ENCODE measurements around the gene TNKS2. TPM values are rescaled to one million over a fixed set of nuclear protein-coding genes. Genes with fewer than 3 reads are reported as not detected.
A peak's percentile ranks its signal among the peaks of the same experiment; 100 is the strongest.
"Not testable (repeated sequence)": the region's sequence is repeated elsewhere in the genome, so short reads cannot be mapped to it uniquely, and the experiment has no call there.

TNKS2 gene
- total RNA-seq, 1 donor from 2014 or later: 54.0 TPM

DNA sequence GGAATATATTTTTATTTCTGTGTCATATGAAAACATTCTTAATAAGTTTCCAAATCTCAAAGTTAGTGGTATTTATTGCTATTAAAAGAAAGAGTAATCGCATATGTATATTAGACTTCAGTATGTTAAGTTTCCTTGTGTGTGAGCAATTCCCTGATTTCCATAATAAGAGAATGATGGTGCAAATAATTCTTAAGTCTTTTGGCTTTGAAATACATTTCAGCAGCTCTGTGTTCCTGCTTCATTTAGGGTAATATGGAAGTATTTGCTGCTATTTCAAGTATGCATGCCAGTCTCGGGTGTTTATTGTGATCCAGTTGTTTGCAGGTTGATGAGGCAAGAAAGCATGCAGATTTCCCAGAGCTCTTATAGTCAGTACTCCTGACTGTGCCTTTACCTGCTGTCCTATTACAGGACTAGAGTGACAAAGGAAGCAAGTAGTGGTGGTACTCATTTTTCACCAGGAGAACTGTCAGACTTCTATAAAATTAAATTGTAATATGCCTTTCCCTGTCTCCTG is 67.4 kb downstream of the TNKS2 start:
- no peak for DNase-seq (ENCODE audit: low read depth, low spot score)

DNA sequence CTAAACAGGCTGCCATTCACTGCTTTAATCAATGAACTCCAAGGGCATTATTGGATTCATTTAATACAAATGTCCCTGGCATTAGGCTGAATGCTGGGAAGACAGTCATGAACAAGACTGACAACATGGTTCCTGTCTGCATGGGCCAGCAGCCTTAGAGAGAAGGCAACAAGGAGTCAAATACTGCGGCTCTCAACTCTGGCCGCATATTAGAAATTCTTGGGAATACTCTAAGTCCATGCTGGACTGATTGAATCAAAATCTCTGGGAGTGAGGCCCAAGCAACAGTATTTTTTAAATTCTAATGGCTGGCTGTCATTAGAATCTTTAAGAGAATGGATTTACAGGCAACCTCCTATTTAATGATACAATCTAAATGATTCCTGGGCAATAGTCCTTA is 76.9 kb downstream of the TNKS2 start:
- no peak for DNase-seq (ENCODE audit: low read depth, low spot score)

DNA sequence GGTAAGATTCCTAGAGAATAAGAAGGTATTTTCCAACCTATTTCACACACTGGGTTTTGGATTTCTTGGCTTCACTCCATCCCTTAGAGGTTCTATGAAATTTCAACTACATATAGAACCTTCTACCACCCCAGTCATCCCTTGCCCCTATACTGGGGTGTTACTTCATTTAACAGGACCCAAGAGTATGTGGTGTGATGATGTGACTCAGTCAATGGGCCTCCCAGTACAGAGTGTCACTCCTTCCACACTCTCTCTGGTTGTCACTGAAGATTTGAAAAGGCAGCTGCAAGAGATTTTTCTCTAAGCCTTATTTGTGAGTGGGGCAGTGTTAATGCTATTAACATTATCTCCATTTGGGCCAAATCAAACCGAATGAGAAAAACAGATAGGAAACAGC is 77.6 kb downstream of the TNKS2 start:
- DNase-seq (ENCODE audit: low read depth, low spot score): no peak

DNA sequence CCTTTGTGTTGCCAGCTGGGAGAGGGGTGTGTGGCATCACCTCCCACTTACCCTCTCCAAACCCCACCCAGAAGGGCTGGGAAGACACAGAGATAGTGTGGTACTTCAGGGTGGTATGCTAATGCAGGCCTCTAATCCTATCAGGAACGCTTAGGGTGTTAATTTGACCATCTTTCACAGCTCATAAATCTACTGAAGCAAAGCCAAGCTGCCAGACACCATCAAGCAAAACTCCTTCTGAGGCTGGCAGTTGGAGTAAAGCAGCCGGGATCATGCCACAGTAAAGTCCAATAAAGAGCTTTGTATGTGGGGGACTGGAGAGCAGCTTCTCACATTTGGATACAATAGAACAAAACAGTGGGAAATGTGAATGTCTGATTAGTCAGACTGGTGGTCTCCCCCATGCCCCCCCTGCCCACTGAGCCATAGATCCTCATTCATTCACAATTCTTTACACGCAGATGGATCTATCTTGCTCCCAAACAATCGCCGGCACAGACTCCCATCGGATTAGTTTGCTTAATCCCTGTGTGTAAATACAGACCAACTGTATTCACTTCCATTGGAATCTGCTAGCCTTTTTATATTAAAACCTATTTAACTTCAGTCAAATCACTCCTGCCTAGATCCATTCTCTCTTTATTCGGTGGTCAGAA is 81.4 kb downstream of the TNKS2 start:
- DNase-seq (ENCODE audit: low read depth, low spot score): no peak

DNA sequence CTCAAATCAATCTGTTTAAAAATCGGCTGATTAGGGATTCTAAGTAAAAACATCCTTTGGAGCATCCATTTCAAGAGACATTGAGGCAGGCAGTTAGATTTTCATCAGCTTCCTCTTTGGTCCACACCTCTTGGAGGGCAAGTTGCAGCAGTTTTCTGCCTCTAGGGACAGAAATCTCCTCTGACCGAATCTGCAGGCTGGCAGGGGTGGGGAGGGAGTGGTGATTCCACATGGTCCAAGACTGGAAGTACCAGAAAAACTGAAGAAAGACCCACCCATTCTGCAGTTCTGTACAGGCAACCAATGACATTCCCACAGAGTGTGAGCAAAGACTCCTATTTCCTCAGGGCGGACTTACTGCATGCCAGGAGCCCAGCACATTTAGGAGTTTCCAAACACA is 82.1 kb downstream of the TNKS2 start:
- DNase-seq (ENCODE audit: low read depth, low spot score): no peak

DNA sequence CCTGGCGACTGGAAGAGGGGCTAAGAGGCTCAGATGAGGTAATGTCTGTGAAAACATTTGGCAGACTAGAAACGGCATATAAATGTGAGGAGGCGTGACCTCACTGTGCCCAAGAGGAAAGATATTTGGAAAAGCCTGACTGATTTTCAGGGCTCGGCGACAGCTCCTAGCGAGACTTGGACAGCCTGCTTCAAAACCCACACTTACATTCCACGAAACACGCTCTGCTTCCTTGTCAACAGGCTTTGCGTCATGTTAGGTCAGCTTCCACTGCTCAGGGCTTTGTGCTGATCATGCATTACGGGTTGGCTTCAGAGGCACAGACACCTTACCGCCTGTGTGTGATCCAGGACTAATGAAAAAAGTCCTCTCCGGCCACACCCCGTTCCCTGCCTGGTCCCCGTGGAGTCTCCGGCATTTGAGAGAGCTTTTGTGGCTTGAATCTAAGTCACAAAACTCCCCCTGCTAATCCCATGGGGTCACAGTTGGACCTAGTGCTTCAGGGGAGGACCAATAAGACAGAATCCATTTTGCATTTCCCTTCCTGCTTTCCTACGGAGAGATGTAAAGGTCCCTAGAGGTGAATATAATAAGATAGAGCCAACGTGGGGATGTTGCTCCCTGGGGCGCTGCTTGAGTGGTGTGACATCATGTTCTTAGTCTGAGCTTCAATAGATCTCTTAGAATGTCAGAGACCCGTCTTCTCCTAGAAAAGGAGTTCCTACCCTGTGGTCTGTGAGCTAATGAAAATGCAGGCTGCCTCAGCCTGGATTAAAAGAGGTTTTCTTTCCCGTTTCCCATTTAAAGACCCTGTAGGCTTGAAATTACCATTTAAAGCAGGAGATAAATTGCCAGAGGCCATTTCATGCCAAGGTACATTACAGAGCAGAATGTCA is 85.6 kb downstream of the TNKS2 start:
- DNase-seq (ENCODE audit: low read depth, low spot score): no peak

DNA sequence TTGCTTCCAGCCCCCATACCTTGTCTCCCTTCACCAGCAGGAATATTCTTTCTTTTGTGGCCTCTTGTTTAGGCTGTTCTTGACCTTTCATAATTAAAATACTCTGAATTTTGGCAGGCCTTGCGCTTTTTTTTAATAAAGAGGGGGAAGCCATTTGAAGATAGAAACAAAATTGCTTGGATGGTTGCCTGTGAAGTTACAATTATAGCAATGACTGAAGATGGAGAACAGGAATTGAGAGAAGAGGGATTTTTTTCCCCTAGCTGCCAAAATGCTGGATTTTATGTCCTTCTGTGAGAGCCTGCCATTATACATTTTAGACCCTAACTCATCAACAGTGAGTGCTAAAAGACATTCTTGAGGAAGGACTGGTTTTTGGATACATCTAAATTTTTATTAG is 86.3 kb downstream of the TNKS2 start:
- DNase-seq (ENCODE audit: low read depth, low spot score): no peak

DNA sequence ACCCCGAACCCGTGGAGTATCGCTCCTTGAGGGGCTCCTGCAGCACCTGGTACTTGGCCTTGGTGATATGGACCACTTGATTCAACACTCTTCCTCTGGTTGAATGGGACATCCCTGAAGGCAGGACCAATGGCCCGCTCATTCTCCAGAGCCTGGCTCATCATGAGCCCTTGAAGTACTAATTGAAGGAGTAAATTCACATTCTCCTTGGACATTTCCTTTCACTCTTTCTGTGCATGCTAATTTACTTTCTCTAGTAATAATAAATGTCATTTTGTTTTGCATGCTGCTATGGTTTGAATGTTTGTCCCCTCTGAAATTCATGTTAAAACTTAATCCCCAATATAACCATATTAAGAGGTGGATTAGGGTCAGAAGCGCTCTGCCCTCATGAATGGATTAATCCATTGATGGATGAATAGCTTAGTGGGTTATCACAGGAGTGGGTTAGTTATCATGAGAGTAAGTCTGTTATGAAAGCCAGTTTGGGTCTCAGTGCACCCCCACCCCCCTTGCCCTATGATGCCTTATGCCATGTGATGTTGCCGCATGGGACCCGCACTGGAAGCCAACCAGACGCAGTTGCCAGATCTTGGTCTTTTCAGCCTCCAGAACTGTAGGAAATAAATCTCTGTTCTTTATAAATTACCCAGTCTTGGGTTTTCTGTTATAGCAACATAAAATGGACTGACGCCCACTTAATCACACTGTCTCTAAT is 87.3 kb downstream of the TNKS2 start:
- no peak for DNase-seq (ENCODE audit: low read depth, low spot score)

DNA sequence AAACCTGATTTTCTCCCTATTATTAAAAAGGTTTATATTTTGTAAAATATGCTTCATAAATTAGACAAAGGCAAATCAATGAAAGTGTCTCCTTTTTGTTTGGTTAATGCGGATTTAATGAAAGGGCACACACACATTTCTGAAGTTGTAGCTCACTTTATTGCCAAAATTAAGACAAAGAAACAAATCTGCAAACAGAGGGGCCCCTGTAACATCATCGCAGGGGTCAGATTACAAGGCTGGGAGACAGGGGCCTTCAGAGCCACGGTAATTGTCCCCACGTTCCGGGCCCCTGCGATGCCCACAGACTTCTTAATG is 88.7 kb downstream of the TNKS2 start:
- no peak for DNase-seq (ENCODE audit: low read depth, low spot score)

DNA sequence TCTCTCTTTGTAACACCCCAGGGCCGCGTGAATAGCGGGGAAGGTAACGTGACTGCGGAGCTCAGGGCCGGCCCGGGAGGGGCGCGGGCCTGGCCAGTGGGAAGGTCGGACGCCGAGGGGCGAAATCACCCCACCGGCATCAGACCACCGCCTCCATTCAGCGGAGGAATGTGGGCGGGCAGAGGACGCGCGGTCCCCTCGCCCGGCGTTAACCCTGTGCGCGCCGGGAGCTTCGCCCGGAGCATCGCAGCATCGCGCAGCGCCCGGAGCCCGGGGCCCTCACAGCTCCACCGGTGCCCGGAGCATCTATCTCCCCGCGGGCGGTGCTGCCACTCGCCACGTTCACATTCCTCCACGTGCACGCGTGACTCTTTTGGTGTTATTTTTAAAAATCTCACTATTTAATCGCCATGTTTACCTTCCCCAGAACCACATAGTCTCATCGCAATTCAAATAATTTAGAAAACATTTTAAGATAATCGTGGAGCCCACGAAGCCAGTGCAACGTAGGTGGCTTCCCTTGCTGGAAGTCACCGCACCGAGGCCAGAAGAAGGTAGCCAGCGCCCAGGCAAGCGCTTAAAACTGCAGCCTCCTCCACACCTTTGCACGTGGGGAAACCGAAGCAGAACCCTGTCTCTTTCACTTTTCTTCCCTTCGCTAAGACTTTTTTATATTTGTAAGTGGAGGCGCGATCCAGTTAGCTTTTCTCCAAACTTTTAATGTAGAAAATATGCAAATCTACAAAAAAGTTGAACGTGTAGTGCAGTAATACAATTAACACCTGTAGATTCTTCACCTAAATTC is 89.2 kb downstream of the TNKS2 start:
- DNase-seq (ENCODE audit: low read depth, low spot score): no peak

DNA sequence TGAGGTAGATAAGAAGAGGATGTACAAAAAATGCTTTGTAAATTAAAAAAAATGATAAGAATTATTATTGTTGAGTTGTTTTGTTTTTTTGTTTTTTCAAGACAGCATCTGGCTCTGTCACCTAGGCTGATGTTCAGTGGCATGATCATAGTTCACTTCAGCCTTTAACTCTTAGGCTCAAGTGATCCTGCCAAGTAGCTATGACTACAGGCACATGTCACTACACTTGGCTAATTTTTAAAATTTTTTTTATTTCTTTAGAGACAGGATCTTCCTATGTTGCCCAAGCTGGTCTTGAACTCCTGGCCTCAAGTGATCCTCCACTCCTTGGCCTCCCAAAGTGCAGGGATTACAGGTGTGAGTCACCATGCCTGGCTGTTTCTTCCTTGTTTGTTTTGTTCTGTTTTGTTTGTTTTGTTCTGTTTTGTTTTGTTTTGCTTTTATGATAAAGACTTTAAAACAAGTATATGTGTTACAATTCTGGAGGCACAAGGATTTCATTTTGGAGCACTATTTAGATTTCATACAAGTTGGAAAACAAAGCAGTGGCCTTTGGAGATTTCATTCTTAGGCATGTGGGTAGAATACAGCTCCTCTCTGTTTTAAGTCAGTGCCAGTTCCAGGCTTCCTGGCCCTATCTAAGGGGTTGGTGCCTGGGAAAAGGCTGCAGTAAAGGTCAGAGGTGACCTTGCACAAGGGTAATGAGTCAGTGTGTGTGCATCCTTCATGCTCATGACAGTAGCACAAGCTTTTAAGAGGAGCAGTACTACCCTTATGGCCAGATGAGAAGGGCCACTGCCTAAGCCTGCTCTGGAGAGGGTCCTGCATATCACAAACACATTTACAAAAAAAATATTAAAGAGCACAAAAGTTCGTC is 93.1 kb downstream of the TNKS2 start:
- peak; percentile 44 for DNase-seq (ENCODE audit: low read depth, low spot score)

DNA sequence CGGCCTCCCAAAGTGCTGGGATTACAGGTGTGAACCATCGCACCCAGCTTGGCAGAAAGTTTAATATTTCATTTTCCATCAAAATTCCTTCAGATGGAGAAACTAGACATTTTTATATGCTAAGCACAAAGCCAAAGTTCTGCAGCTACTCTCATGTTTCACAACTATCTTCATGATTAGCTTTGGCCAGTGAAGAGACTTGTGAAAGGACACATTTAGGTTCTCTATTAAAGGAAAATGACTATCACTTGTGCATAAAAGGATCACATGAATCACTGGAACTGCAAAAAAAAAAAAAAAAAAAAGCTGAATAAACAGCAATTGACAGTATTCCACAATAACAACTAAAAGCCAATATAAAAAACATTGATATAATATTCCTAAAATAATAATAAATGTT is 94.8 kb downstream of the TNKS2 start:
- no peak for DNase-seq (ENCODE audit: low read depth, low spot score)

DNA sequence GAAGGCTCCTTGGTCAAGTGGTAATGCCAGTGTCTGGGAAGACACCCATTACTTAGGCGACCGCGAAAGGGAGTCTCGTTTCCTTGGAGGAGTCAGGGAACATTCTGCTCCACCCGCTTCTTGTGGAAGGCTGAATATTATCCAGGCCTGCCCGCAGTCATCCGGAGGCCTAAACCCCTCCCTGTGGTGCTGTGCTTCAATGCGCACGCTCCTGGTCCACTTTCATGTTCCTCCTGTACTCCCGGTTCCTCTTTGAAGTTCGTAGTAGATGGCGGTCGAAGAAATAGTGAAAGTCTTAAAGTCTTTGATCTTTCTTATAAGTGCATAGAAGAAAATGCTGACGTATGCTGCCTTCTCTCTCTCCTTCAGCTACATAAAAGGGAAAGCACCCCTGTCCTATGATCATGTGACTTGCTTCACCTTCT is 96.0 kb downstream of the TNKS2 start:
- not testable (repeated sequence) for DNase-seq (ENCODE audit: low read depth, low spot score)

DNA sequence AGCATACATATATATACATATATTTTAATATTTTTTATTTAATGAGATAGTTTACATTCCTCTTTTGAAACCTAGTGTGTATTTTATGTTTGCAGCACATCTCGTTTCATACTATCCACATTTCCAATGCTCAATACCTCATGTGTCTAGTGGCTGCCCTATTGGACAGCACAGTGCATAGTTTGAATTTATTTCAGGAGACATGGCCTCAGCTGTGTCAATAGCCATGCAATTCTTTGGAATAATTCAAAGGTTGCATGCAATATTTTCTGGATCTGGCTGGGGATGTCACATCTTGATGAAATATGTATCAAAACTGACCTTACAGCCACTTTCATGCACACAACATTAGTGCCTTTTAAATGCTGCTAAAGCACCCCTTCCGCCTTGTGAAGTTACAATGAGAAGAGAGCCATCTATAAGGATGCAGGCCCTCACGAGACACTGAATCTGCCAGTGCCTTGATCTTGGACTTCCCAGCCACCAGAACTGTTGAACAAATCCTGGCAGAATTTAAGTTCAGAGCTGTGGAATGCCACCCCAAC is 98.1 kb downstream of the TNKS2 start:
- no peak for DNase-seq (ENCODE audit: low read depth, low spot score)

DNA sequence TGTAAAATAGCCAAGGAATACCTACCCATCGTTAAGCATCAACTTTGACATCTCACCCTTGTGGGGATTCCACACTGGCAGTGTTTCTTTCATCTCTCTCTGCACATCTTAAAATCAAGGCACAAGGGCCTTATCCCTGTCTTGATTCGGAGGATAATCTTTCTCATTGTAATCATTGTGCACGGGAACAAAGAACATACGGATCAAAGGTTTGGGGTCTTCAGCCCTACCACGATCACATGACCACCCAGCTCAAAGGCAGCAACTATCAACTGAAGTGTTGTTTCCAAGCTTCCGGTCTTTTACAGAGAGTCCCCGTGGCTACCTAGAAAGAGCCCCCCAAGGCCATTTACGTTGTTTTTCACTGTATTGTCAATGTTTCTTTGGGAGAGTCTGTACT is 99.2 kb downstream of the TNKS2 start:
- no peak for DNase-seq (ENCODE audit: low read depth, low spot score)

DNA sequence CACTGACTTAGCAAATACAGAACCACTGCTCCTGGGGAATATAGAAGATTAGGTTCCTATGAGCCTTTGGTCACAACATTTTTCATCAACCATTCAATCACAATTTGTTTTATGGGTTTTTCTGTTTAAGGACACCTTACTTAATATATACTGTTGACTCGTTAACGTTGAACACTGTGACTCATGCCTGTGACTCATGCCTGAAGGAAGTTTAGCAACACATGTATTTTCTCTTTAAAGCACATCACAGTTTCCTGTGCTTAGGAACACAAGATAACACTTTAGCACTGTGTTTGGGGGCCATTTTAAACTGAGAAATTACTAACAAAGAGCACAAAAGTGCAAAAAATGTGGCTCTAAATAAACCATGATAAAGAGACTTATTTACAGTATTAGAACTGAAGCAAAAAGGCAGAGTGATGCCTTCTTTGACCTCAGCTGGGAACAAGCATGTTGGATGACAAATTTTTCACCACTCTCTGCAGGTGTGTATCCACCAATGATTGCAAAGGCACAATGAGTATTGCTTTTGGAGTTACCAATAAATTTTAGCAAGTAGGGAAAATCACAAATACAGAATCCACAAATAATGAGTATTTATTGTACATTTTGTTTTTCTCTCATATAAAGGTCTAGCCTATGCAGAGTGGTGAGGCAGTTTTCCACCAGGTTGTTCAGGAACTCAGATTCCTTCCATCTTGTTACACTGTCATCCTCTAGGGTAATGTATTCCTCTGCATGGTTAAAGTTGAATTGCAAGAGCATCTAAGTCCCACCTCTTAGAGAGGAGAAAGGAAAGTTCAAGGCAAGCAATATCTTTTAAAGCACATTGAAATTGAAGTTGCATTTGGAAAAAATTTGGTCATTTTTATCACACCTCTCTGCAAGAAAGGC is 103.8 kb downstream of the TNKS2 start:
- peak; percentile 82 for DNase-seq (ENCODE audit: low read depth, low spot score)

DNA sequence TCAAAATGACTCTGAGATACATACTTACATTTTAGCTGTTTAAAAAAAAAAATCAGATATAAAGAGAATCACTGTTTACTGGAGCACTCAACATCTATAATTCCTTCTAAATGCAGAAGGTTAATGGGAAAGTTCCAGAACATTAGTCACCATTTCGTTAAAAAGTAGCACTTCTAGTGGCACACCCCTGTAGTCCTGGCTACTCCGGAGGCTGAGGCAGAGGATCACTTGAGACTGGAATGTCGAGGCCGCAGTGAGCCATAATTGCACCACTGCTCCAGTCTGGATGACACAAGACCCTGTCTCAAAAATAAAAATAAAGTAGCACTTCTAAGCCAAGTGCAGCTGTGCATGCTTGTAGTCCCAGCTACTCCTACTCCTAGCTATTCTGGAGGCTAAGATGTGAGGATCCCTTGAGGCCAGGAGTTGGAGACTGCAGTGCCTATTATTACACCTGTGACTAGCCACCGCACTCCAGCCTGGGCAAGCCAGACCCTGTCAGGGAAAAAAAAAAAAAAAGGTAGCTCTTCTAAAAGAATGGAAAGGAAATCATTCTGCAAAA is 108.9 kb downstream of the TNKS2 start:
- DNase-seq (ENCODE audit: low read depth, low spot score): no peak

DNA sequence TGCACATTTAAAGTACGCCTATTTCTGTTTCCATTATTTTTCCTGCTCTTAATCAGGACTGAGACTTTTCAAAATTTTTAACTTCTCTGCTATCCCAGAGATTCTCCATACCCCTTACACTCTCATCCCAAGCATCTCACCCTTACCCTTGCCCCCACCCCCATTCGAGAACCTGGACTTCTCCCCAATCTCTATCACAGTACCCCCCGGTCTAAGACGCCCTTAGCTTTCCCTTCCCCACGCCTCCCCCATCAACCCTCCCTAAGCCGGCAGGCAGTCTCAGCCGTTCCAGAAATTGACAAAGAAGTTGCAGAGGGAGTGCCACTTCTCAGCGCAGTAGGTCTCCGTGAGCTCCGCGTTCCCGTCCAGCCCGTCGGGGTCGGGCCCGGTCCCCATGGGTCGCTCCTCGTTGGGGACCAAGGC is 109.7 kb downstream of the TNKS2 start:
- DNase-seq (ENCODE audit: low read depth, low spot score): no peak

Measured in pulmonary artery endothelial cell (primary cell).